Keratinocyte (primary cell): ENCODE data around the gene FAAP20.

Source experiments
- CTCF ChIP-seq, 3 experiments: IDR thresholded peaks in 1 of 3; conservative IDR thresholded peaks in 1 of 3; optimal IDR thresholded peaks in 1 of 3; 2 replicates in 2 of 3; 3 replicates in 1 of 3; pipeline versions ENCODE3 to v1.5.1; 2011; ENCODE audit warnings: low read length in 3 of 3, mild to moderate bottlenecking in 3 of 3, moderate library complexity in 2 of 3, control low read depth in 1 of 3, inconsistent platforms in 1 of 3; ENCODE audit not compliant: insufficient read depth in 2 of 3; ENCODE audit errors: extremely low read depth in 1 of 3
- EZH2 ChIP-seq: IDR thresholded peaks from one replicate; pipeline ENCODE4 v1.6.1; 2012; ENCODE audit warnings: inconsistent platforms, mild to moderate bottlenecking, low read length, moderate library complexity

GRCh38 chr1:2166695-2167094, 27.9 kb downstream of the FAAP20 start:
- TF ChIP-seq CTCF (optimal IDR thresholded peaks at IDR 0.05 in 1 of 3, IDR thresholded peaks at IDR 0.05 in 1 of 3, conservative IDR thresholded peaks at IDR 0.05 in 1 of 3; ENCODE audit: extremely low read depth in 1 of 3, insufficient read depth in 2 of 3, low read length in 3 of 3) (no peak), EZH2 (no peak)
